ENCODE measurements around the gene TDRD5. TPM values are rescaled to one million over a fixed set of nuclear protein-coding genes. Genes with fewer than 3 reads are reported as not detected.

Gene TDRD5
- total RNA-seq, 5 donors from 2014 or later (not counting 1 experiment from before 2014, with no cell fraction given) = not detected

- Mint-ChIP-seq H3K36me3 (no peaks in the 10 kb centered on the region), H3K9me3 (no peaks in the 10 kb centered on the region), H3K4me1 (peaks cover 16 to 19% (median 17%) of the 10 kb centered on the region in 3 donors), H3K27me3 (no peaks in the 10 kb centered on the region), H3K27ac (no peak overlapping the region), H3K4me3 (no peak overlapping the region)
- no peaks in the 10 kb centered on the region for H3K27me3 ChIP-seq (replicated peaks in 1 of 2; ENCODE audit: control insufficient read depth in 2 of 2, extremely low read depth in 1 of 2, insufficient read depth in 2 of 2, low read length in 1 of 2)
- peaks cover 7% of the 10 kb centered on the region in 2 experiments for H3K4me1 ChIP-seq (ENCODE audit: control insufficient read depth in 1 of 2, extremely low read depth in 1 of 2, insufficient read depth in 2 of 2, low read length in 2 of 2)
- WGBS (ENCODE audit: insufficient coverage) = no CpG with 5 or more reads among the region's 3 CpGs
- no peaks in the 10 kb centered on the region for H3K36me3 ChIP-seq (ENCODE audit: control insufficient read depth in 2 of 2, extremely low read depth in 1 of 2, insufficient read depth in 1 of 2, low read length in 1 of 2)
- H3K9me3 ChIP-seq = no peaks in the 10 kb centered on the region
- POLR2A ChIA-PET = interaction anchor here (0.7 to 1.2 kb wide), 4 partner anchors 100 to 161 kb away, joined by 3 to 4 read pairs (median 3); no protein-coding TSS in a partner anchor
- peak; percentile 3 to 83 (median 52) for DNase-seq
- CTCF ChIA-PET = interaction anchor here (0.5 to 9.1 kb wide), 34 partner anchors 8 to 1336 kb away, joined by 3 to 411 read pairs (median 3); no protein-coding TSS in a partner anchor
- H3K4me3 ChIP-seq (ENCODE audit: control insufficient read depth in 1 of 2, extremely low read depth in 1 of 2, low read length in 1 of 2) = no peak overlapping the region
- peak in 1 of 4 experiments; percentile 46 for ATAC-seq (replicated peaks in 1 of 4)
- H3K27ac ChIP-seq (ENCODE audit: low read length) = no peak overlapping the region
Measured at GRCh38 chr1:179706339-179706941, 114.8 kb downstream of the TDRD5 start.

- Histone ChIP-seq H3K9me3 (no peaks in the 10 kb centered on the region), H3K27ac (ENCODE audit: low read length) (no peak overlapping the region), H3K4me3 (ENCODE audit: control insufficient read depth in 1 of 2, extremely low read depth in 1 of 2, low read length in 1 of 2) (no peak overlapping the region), H3K4me1 (ENCODE audit: control insufficient read depth in 1 of 2, extremely low read depth in 1 of 2, insufficient read depth in 2 of 2, low read length in 2 of 2) (peaks cover 7% of the 10 kb centered on the region in 2 experiments), H3K27me3 (replicated peaks in 1 of 2; ENCODE audit: control insufficient read depth in 2 of 2, extremely low read depth in 1 of 2, insufficient read depth in 2 of 2, low read length in 1 of 2) (no peaks in the 10 kb centered on the region), H3K36me3 (ENCODE audit: control insufficient read depth in 2 of 2, extremely low read depth in 1 of 2, insufficient read depth in 1 of 2, low read length in 1 of 2) (no peaks in the 10 kb centered on the region)
- ChIA-PET POLR2A (interaction anchor here in 1 of 2 donors (0.6 kb wide), 1 partner anchor 107 kb away, joined by 3 read pairs; no protein-coding TSS in a partner anchor), CTCF (interaction anchor here (1.2 to 9.1 kb wide), 5 partner anchors 20 to 461 kb away, joined by 3 to 411 read pairs (median 9); no protein-coding TSS in a partner anchor)
- Mint-ChIP-seq H3K36me3 (peaks cover 4% of the 10 kb centered on the region), H3K4me1 (peaks cover 16 to 19% (median 17%) of the 10 kb centered on the region in 3 donors), H3K27me3 (peaks cover 0 to 7% of the 10 kb centered on the region in 2 donors), H3K9me3 (peaks cover 0 to 4% (median 3%) of the 10 kb centered on the region in 3 donors), H3K27ac (no peak overlapping the region), H3K4me3 (no peak overlapping the region)
- ATAC-seq (replicated peaks in 1 of 4) (no peak), DNase-seq (no peak)
- WGBS (ENCODE audit: insufficient coverage) = 80% methylated on average over 1 of the region's 2 CpGs
Measured at GRCh38 chr1:179707406-179707805, 115.8 kb downstream of the TDRD5 start.

GRCh38 chr1:179708434-179709195 lies 117.0 kb downstream of the TDRD5 start:
- WGBS (ENCODE audit: insufficient coverage) = 93% methylated on average over 4 of the region's 6 CpGs
- no peak overlapping the region for H3K4me3 Mint-ChIP-seq
- no peaks in the 10 kb centered on the region for H3K36me3 ChIP-seq (ENCODE audit: control insufficient read depth in 2 of 2, extremely low read depth in 1 of 2, insufficient read depth in 1 of 2, low read length in 1 of 2)
- peaks cover 0 to 12% (median 11%) of the 10 kb centered on the region in 3 donors for H3K9me3 Mint-ChIP-seq
- H3K4me1 ChIP-seq (ENCODE audit: control insufficient read depth in 1 of 2, extremely low read depth in 1 of 2, insufficient read depth in 2 of 2, low read length in 2 of 2) = peaks cover 7% of the 10 kb centered on the region in 2 experiments
- H3K27ac Mint-ChIP-seq = no peak overlapping the region
- no peak for DNase-seq
- POLR2A ChIA-PET = interaction anchor here (0.6 to 1.9 kb wide), 4 partner anchors 102 to 188 kb away, joined by 3 to 9 read pairs (median 4); no protein-coding TSS in a partner anchor
- peaks cover 0 to 7% of the 10 kb centered on the region in 2 donors for H3K27me3 Mint-ChIP-seq
- H3K27me3 ChIP-seq (replicated peaks in 1 of 2; ENCODE audit: control insufficient read depth in 2 of 2, extremely low read depth in 1 of 2, insufficient read depth in 2 of 2, low read length in 1 of 2) = no peaks in the 10 kb centered on the region
- H3K9me3 ChIP-seq = peaks cover 1% of the 10 kb centered on the region
- no peak overlapping the region for H3K27ac ChIP-seq (ENCODE audit: low read length)
- H3K4me3 ChIP-seq (ENCODE audit: control insufficient read depth in 1 of 2, extremely low read depth in 1 of 2, low read length in 1 of 2) = no peak overlapping the region
- H3K36me3 Mint-ChIP-seq = peaks cover 4% of the 10 kb centered on the region
- no peak for ATAC-seq (replicated peaks in 1 of 4)
- H3K4me1 Mint-ChIP-seq = peaks cover 16 to 19% (median 17%) of the 10 kb centered on the region in 3 donors
- CTCF ChIA-PET = interaction anchor here (1.5 to 9.1 kb wide), 5 partner anchors 11 to 105 kb away, joined by 3 to 411 read pairs (median 35); no protein-coding TSS in a partner anchor

GRCh38 chr1:179709841-179710329 lies 118.3 kb downstream of the TDRD5 start:
- DNase-seq (peak in 32 of 35 experiments; percentile 4 to 79 (median 44)), ATAC-seq (replicated peaks in 1 of 4) (peak; percentile 69 to 97 (median 82))
- Histone ChIP-seq H3K27me3 (replicated peaks in 1 of 2; ENCODE audit: control insufficient read depth in 2 of 2, extremely low read depth in 1 of 2, insufficient read depth in 2 of 2, low read length in 1 of 2) (no peaks in the 10 kb centered on the region), H3K4me3 (ENCODE audit: control insufficient read depth in 1 of 2, extremely low read depth in 1 of 2, low read length in 1 of 2) (no peak overlapping the region), H3K36me3 (ENCODE audit: control insufficient read depth in 2 of 2, extremely low read depth in 1 of 2, insufficient read depth in 1 of 2, low read length in 1 of 2) (no peaks in the 10 kb centered on the region), H3K4me1 (ENCODE audit: control insufficient read depth in 1 of 2, extremely low read depth in 1 of 2, insufficient read depth in 2 of 2, low read length in 2 of 2) (peaks cover 7% of the 10 kb centered on the region in 2 experiments), H3K27ac (ENCODE audit: low read length) (peak overlapping the region; percentile 51), H3K9me3 (peaks cover 2% of the 10 kb centered on the region)
- CTCF ChIA-PET = interaction anchor here (0.5 to 9.1 kb wide), 12 partner anchors 9 to 471 kb away, joined by 3 to 411 read pairs (median 4); no protein-coding TSS in a partner anchor
- POLR2A ChIA-PET = interaction anchor here (0.5 to 1.9 kb wide), 7 partner anchors 100 to 178 kb away, joined by 3 to 9 read pairs (median 5); no protein-coding TSS in a partner anchor
- Mint-ChIP-seq H3K27ac (peak overlapping the region; percentile 3 to 69), H3K27me3 (peaks cover 0 to 7% of the 10 kb centered on the region in 2 donors), H3K9me3 (peaks cover 0 to 23% (median 19%) of the 10 kb centered on the region in 3 donors), H3K36me3 (peaks cover 4% of the 10 kb centered on the region), H3K4me3 (no peak overlapping the region), H3K4me1 (peaks cover 16 to 19% (median 17%) of the 10 kb centered on the region in 3 donors)
- no CpG with 5 or more reads among the region's 5 CpGs for WGBS (ENCODE audit: insufficient coverage)

GRCh38 chr1:179714159-179714558 lies 122.5 kb downstream of the TDRD5 start:
- Histone ChIP-seq H3K4me1 (ENCODE audit: control insufficient read depth in 1 of 2, extremely low read depth in 1 of 2, insufficient read depth in 2 of 2, low read length in 2 of 2) (peaks cover 7% of the 10 kb centered on the region in 2 experiments), H3K27me3 (replicated peaks in 1 of 2; ENCODE audit: control insufficient read depth in 2 of 2, extremely low read depth in 1 of 2, insufficient read depth in 2 of 2, low read length in 1 of 2) (no peaks in the 10 kb centered on the region), H3K4me3 (ENCODE audit: control insufficient read depth in 1 of 2, extremely low read depth in 1 of 2, low read length in 1 of 2) (no peak overlapping the region), H3K27ac (ENCODE audit: low read length) (no peak overlapping the region), H3K36me3 (ENCODE audit: control insufficient read depth in 2 of 2, extremely low read depth in 1 of 2, insufficient read depth in 1 of 2, low read length in 1 of 2) (no peaks in the 10 kb centered on the region), H3K9me3 (peaks cover 2% of the 10 kb centered on the region)
- peaks cover 7 to 14% (median 12%) of the 10 kb centered on the region in 3 donors for H3K4me1 Mint-ChIP-seq
- no peak for ATAC-seq (replicated peaks in 1 of 4)
- peaks cover 16 to 61% (median 55%) of the 10 kb centered on the region in 3 donors for H3K9me3 Mint-ChIP-seq
- ChIA-PET CTCF (interaction anchor here in 1 of 2 donors (0.6 to 1.2 kb wide), 2 partner anchors 34 to 95 kb away, joined by 3 to 5 read pairs; no protein-coding TSS in a partner anchor), POLR2A (no interaction called here)
- WGBS (ENCODE audit: insufficient coverage) = no CpG with 5 or more reads among the region's 1 CpG
- no peak overlapping the region for H3K4me3 Mint-ChIP-seq
- no peak overlapping the region for H3K27ac Mint-ChIP-seq
- peaks cover 14% of the 10 kb centered on the region for H3K36me3 Mint-ChIP-seq
- DNase-seq = no peak
- peaks cover 6 to 14% of the 10 kb centered on the region in 2 donors for H3K27me3 Mint-ChIP-seq

GRCh38 chr1:179714623-179715022 lies 123.0 kb downstream of the TDRD5 start:
- Histone ChIP-seq H3K36me3 (ENCODE audit: control insufficient read depth in 2 of 2, extremely low read depth in 1 of 2, insufficient read depth in 1 of 2, low read length in 1 of 2) (no peaks in the 10 kb centered on the region), H3K27ac (ENCODE audit: low read length) (no peak overlapping the region), H3K4me3 (ENCODE audit: control insufficient read depth in 1 of 2, extremely low read depth in 1 of 2, low read length in 1 of 2) (no peak overlapping the region), H3K4me1 (ENCODE audit: control insufficient read depth in 1 of 2, extremely low read depth in 1 of 2, insufficient read depth in 2 of 2, low read length in 2 of 2) (peaks cover 3 to 4% of the 10 kb centered on the region in 2 experiments), H3K27me3 (replicated peaks in 1 of 2; ENCODE audit: control insufficient read depth in 2 of 2, extremely low read depth in 1 of 2, insufficient read depth in 2 of 2, low read length in 1 of 2) (no peaks in the 10 kb centered on the region), H3K9me3 (peaks cover 2% of the 10 kb centered on the region)
- ChIA-PET CTCF (interaction anchor here in 1 of 2 donors (0.6 to 1.2 kb wide), 3 partner anchors 8 to 95 kb away, joined by 3 to 5 read pairs (median 3); no protein-coding TSS in a partner anchor), POLR2A (no interaction called here)
- Mint-ChIP-seq H3K9me3 (peaks cover 16 to 66% (median 58%) of the 10 kb centered on the region in 3 donors), H3K4me1 (peaks cover 2 to 9% (median 8%) of the 10 kb centered on the region in 3 donors), H3K27me3 (peaks cover 6 to 14% of the 10 kb centered on the region in 2 donors), H3K4me3 (no peak overlapping the region), H3K36me3 (peaks cover 15% of the 10 kb centered on the region), H3K27ac (no peak overlapping the region)
- no peak for ATAC-seq (replicated peaks in 1 of 4)
- DNase-seq = no peak
